Neural crest cell (in vitro differentiated cells): Measurements from ENCODE around the gene NFASC. TPM values are rescaled to one million over a fixed set of nuclear protein-coding genes. Genes with fewer than 3 reads are reported as not detected.

Experiments used
- DNase-seq: peaks from one replicate; pipeline ENCODE4 v3.0.0; 2021; ENCODE audit warnings: low read depth, mixed read lengths, low spot score
- H3K27ac Mint-ChIP-seq: one replicate; pipeline ENCODE4 v1.8.0; 2021; ENCODE audit warnings: mild to moderate bottlenecking, mixed read lengths; ENCODE audit not compliant: unreplicated experiment
- H3K27me3 Mint-ChIP-seq: 2 replicates; pipeline ENCODE4 v1.8.0; 2021; ENCODE audit warnings: low read depth, mild to moderate bottlenecking, mixed read lengths
- H3K36me3 Mint-ChIP-seq: 2 replicates; pipeline ENCODE4 v1.8.0; 2021; ENCODE audit warnings: low read depth, mild to moderate bottlenecking, mixed read lengths
- H3K4me1 Mint-ChIP-seq: 2 replicates; pipeline ENCODE4 v1.8.0; 2021; ENCODE audit warnings: mixed read lengths
- H3K4me3 Mint-ChIP-seq: one replicate; pipeline ENCODE4 v1.8.0; 2021; ENCODE audit warnings: mild to moderate bottlenecking, mixed read lengths
- H3K9me3 Mint-ChIP-seq: 2 replicates; pipeline ENCODE4 v1.8.0; 2021; ENCODE audit warnings: mixed read lengths
- total RNA-seq: library from RNA; stranded (reverse); gene quantifications from 2 replicates; pipeline ENCODE4 v1.2.1, GENCODE V29; 2021
- TF ChIP-seq, protein P1 (sequence below): fragments of 200-600 bp; sonication (generic); conservative IDR thresholded peaks from 2 replicates; pipeline ENCODE4 v1.5.0; 2021; ENCODE audit warnings: antibody characterized with exemption, mild to moderate bottlenecking

NFASC gene
- total RNA-seq, 1 donor from 2014 or later: 12.9 TPM

DNA sequence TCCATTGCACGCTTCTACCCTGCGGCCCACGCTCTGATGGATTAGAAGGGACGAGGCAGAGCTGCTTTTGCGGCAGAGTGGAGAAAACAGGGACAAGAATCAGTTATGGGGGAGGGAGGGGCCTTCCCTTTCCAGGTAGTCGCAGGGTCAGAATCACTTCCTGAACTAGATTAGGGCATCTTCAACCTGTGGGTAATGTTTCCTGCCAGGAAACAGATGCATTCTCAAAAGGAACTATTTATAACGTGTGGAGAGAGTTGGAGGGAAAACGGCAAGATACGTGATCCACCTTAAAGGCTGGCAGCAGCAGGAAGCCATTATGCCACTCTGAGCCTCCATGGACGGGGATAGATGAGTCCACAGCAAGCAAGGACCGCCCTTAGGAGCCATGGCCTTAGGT, 112.5 kb downstream of the NFASC start:
- Mint-ChIP-seq H3K36me3 (no peaks in the 10 kb centered on the region), H3K27me3 (peaks cover 2% of the 10 kb centered on the region), H3K4me1 (peaks cover 22% of the 10 kb centered on the region), H3K4me3 (no peak overlapping the region), H3K9me3 (no peaks in the 10 kb centered on the region), H3K27ac (no peak overlapping the region)
- TF ChIP-seq, protein P1, sequence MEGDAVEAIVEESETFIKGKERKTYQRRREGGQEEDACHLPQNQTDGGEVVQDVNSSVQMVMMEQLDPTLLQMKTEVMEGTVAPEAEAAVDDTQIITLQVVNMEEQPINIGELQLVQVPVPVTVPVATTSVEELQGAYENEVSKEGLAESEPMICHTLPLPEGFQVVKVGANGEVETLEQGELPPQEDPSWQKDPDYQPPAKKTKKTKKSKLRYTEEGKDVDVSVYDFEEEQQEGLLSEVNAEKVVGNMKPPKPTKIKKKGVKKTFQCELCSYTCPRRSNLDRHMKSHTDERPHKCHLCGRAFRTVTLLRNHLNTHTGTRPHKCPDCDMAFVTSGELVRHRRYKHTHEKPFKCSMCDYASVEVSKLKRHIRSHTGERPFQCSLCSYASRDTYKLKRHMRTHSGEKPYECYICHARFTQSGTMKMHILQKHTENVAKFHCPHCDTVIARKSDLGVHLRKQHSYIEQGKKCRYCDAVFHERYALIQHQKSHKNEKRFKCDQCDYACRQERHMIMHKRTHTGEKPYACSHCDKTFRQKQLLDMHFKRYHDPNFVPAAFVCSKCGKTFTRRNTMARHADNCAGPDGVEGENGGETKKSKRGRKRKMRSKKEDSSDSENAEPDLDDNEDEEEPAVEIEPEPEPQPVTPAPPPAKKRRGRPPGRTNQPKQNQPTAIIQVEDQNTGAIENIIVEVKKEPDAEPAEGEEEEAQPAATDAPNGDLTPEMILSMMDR: no peak
- no peak for DNase-seq

DNA sequence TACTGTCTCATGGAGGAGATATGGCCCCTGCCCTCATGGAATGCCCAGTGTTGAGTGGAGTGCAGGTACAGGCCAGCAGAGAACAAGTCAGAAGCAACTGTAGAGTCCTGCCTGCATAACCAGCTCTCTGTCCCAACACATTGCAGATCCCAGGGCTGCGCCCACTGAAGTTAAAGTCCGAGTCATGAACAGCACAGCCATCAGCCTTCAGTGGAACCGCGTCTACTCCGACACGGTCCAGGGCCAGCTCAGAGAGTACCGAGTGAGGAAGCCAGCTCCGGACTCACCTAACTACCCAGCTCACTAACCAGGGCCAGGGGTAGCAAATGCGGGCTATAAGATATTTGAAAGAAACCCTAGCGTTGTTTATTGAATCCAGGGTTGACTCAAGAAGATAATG, 113.2 kb downstream of the NFASC start:
- H3K4me3 Mint-ChIP-seq: no peak overlapping the region
- no peaks in the 10 kb centered on the region for H3K9me3 Mint-ChIP-seq
- peaks cover 30% of the 10 kb centered on the region for H3K4me1 Mint-ChIP-seq
- DNase-seq: no peak
- TF ChIP-seq, protein P1: no peak
- no peaks in the 10 kb centered on the region for H3K36me3 Mint-ChIP-seq
- H3K27me3 Mint-ChIP-seq: peaks cover 2% of the 10 kb centered on the region
- H3K27ac Mint-ChIP-seq: no peak overlapping the region

DNA sequence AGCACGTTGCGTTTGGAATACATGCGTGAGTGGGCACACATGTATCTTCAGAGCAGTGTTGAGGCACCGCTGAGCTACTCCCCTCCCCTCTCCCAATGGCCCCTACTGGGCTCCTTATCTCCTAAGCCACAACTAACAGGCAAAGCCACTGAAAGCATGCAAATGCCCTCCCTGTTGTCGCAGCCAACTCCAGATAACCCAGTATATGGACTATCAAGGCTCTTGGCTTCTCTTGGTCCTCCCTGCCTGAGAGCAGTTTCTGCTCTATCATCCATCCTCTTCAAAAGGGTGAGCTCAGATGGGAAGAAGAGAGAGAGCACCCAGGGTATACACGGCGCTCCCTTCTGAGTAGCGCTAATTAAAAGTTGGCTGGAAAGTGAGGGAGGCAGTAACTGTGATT, 113.8 kb downstream of the NFASC start:
- H3K36me3 Mint-ChIP-seq: no peaks in the 10 kb centered on the region
- H3K27me3 Mint-ChIP-seq: peaks cover 2% of the 10 kb centered on the region
- TF ChIP-seq, protein P1: no peak
- H3K4me3 Mint-ChIP-seq: no peak overlapping the region
- H3K4me1 Mint-ChIP-seq: peaks cover 36% of the 10 kb centered on the region
- no peak for DNase-seq
- no peak overlapping the region for H3K27ac Mint-ChIP-seq
- H3K9me3 Mint-ChIP-seq: no peaks in the 10 kb centered on the region

DNA sequence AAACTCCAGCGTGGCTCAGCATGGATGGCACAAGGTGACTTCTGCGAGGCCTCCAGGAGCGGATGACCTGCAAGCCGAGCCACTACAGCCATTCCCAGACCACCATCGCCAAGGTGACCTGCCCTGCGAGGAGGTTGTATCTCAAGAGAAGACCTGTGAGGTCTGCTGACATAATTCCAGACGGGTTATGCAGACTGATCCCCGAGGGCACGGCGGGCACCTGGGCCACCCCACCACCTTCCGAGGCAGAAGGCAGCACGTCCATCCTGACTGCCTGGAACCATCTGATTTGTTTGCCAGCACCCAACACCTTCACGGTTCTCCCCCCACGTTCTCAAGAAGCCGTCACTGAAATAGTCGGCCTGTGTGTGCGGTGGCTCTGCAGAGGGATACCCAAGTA, 115.5 kb downstream of the NFASC start:
- H3K27me3 Mint-ChIP-seq: peaks cover 3% of the 10 kb centered on the region
- no peaks in the 10 kb centered on the region for H3K36me3 Mint-ChIP-seq
- H3K4me3 Mint-ChIP-seq: no peak overlapping the region
- TF ChIP-seq, protein P1: no peak
- peaks cover 53% of the 10 kb centered on the region for H3K4me1 Mint-ChIP-seq
- H3K27ac Mint-ChIP-seq: no peak overlapping the region
- no peak for DNase-seq
- H3K9me3 Mint-ChIP-seq: no peaks in the 10 kb centered on the region

DNA sequence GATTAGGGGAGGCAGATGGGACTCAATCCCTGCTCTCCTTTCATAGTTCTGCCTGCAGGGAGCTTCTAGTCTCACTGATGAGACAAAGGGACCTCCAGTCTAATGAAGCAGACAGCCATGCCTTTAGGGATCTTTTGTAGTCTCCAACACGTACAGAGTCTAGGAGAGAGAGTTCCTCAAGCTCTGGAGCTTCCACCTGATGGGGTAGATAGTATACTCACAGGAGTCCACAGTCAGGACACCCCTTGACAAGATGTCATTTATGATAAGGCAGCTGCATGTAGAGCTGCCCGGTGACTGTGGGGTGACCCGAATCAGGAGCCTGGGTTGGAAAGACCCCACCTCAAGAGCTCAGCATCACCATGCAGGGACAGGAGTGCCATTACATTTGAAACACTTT, 117.0 kb downstream of the NFASC start:
- H3K4me1 Mint-ChIP-seq: peaks cover 61% of the 10 kb centered on the region
- H3K36me3 Mint-ChIP-seq: no peaks in the 10 kb centered on the region
- H3K4me3 Mint-ChIP-seq: no peak overlapping the region
- H3K27me3 Mint-ChIP-seq: peaks cover 3% of the 10 kb centered on the region
- TF ChIP-seq, protein P1: no peak
- DNase-seq: no peak
- H3K9me3 Mint-ChIP-seq: no peaks in the 10 kb centered on the region
- H3K27ac Mint-ChIP-seq: no peak overlapping the region

DNA sequence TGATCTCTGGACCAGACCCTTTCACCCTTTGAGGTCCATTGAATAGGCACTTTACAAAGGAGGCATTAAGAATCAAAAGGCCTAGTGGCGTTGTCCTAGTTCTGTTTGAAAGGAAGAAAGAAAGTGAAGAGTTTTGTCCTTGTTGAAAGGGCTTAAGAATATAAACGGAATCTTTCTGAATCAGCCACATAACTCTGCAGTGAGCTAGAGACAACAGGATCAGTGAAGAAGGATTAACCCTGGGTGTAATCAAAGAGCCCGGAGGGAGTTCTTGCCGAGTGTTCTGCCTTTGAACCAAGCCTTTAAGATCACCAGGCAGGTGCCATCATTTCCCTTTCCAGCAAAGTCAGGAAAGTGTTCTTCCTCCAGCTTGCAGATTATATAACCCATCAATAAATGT, 117.5 kb downstream of the NFASC start:
- H3K9me3 Mint-ChIP-seq: no peaks in the 10 kb centered on the region
- H3K4me1 Mint-ChIP-seq: peaks cover 61% of the 10 kb centered on the region
- no peak overlapping the region for H3K27ac Mint-ChIP-seq
- H3K36me3 Mint-ChIP-seq: no peaks in the 10 kb centered on the region
- H3K4me3 Mint-ChIP-seq: no peak overlapping the region
- TF ChIP-seq, protein P1: no peak
- peaks cover 6% of the 10 kb centered on the region for H3K27me3 Mint-ChIP-seq
- DNase-seq: no peak
